NCI-H226 (cell line): Measurements from ENCODE around the gene MRAP.

Experiments used
- DNase-seq: peaks from one replicate; pipeline ENCODE4 v3.0.0-alpha.2; 2015

The MRAP gene

GRCh38 chr21:32325706-32326105 lies 27.1 kb downstream of the MRAP start:
- no peak for DNase-seq

GRCh38 chr21:32328595-32328994 lies 29.9 kb downstream of the MRAP start:
- no peak for DNase-seq

- DNase-seq: no peak
Measured at GRCh38 chr21:32329331-32329730, 30.7 kb downstream of the MRAP start.

- no peak for DNase-seq
Measured at GRCh38 chr21:32329776-32330175, 31.1 kb downstream of the MRAP start.

- no peak for DNase-seq
Measured at GRCh38 chr21:32330784-32331311, 32.2 kb downstream of the MRAP start.

- DNase-seq: no peak
Measured at GRCh38 chr21:32331444-32332305, 33.0 kb downstream of the MRAP start.

- DNase-seq: no peak
Measured at GRCh38 chr21:32332463-32332951, 33.9 kb downstream of the MRAP start.

GRCh38 chr21:32333953-32334673 lies 35.5 kb downstream of the MRAP start:
- no peak for DNase-seq

- no peak for DNase-seq
Measured at GRCh38 chr21:32334980-32335531, 36.4 kb downstream of the MRAP start.

- no peak for DNase-seq
Measured at GRCh38 chr21:32335601-32336575, 37.2 kb downstream of the MRAP start.

- DNase-seq: no peak
Measured at GRCh38 chr21:32336711-32337110, 38.1 kb downstream of the MRAP start.

- DNase-seq: no peak
Measured at GRCh38 chr21:32337206-32337605, 38.6 kb downstream of the MRAP start.

GRCh38 chr21:32338209-32338921 lies 39.7 kb downstream of the MRAP start:
- DNase-seq: no peak

- DNase-seq: no peak
Measured at GRCh38 chr21:32340863-32341848, 42.5 kb downstream of the MRAP start.

GRCh38 chr21:32346951-32347350 lies 48.3 kb downstream of the MRAP start:
- DNase-seq: no peak

GRCh38 chr21:32347351-32347750 lies 48.7 kb downstream of the MRAP start:
- no peak for DNase-seq

- no peak for DNase-seq
Measured at GRCh38 chr21:32347977-32348376, 49.3 kb downstream of the MRAP start.

GRCh38 chr21:32348604-32349332 lies 50.1 kb downstream of the MRAP start:
- DNase-seq: no peak

GRCh38 chr21:32349333-32349944 lies 50.8 kb downstream of the MRAP start:
- DNase-seq: no peak
